ENCODE data around the gene MORF4L1. TPM values are rescaled to one million over a fixed set of nuclear protein-coding genes. Genes with fewer than 3 reads are reported as not detected.
"Not testable (repeated sequence)": the region's sequence is repeated elsewhere in the genome, so short reads cannot be mapped to it uniquely, and the experiment has no call there.

Gene MORF4L1
- total RNA-seq, 1 experiment from 2014 or later: 428 TPM

- Histone ChIP-seq H3K27me3 (replicated peaks; ENCODE audit: insufficient read depth, low read depth, low read length, poor library complexity) (no peaks in the 10 kb centered on the region), H3K27ac (ENCODE audit: low read depth, low read length, poor library complexity, severe bottlenecking) (no peak overlapping the region), H3K4me3 (ENCODE audit: low read depth, low read length, poor library complexity, severe bottlenecking) (no peak overlapping the region), H3K9me3 (ENCODE audit: low read depth, low read length, poor library complexity, severe bottlenecking) (no peaks in the 10 kb centered on the region), H3K36me3 (ENCODE audit: insufficient read depth, low read length, poor library complexity, severe bottlenecking) (peaks cover 100% of the 10 kb centered on the region), H3K4me1 (ENCODE audit: insufficient read depth, low read length, poor library complexity, severe bottlenecking) (peaks cover 12% of the 10 kb centered on the region)
- BruUV-seq (replicated peaks): no TSS peak
- intact Hi-C loops (cut with micrococcal nuclease; ENCODE audit: unreplicated experiment): no loop called here
- DNase-seq (ENCODE audit: low spot score): no peak
- ChIA-PET POLR2A (ENCODE audit: low non-redundant PET) (no interaction called here), CTCF (no interaction called here)
- TF ChIP-seq, protein P1, sequence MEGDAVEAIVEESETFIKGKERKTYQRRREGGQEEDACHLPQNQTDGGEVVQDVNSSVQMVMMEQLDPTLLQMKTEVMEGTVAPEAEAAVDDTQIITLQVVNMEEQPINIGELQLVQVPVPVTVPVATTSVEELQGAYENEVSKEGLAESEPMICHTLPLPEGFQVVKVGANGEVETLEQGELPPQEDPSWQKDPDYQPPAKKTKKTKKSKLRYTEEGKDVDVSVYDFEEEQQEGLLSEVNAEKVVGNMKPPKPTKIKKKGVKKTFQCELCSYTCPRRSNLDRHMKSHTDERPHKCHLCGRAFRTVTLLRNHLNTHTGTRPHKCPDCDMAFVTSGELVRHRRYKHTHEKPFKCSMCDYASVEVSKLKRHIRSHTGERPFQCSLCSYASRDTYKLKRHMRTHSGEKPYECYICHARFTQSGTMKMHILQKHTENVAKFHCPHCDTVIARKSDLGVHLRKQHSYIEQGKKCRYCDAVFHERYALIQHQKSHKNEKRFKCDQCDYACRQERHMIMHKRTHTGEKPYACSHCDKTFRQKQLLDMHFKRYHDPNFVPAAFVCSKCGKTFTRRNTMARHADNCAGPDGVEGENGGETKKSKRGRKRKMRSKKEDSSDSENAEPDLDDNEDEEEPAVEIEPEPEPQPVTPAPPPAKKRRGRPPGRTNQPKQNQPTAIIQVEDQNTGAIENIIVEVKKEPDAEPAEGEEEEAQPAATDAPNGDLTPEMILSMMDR (conservative IDR thresholded peaks at IDR 0.05; ENCODE audit: low read depth, low read length): no peak
- no peak for TF ChIP-seq EZH2 (IDR thresholded peaks at IDR 0.05; ENCODE audit: borderline replicate concordance, low read depth, low read length, poor library complexity, severe bottlenecking)
These were observed 22.8 kb downstream of the MORF4L1 start for GRCh38 chr15:78895471-78895870.

- CTCF ChIA-PET: no interaction called here
- H3K27ac ChIP-seq (ENCODE audit: low read depth, low read length, poor library complexity, severe bottlenecking): no peak overlapping the region
- no peaks in the 10 kb centered on the region for H3K27me3 ChIP-seq (replicated peaks; ENCODE audit: insufficient read depth, low read depth, low read length, poor library complexity)
- POLR2A ChIA-PET (ENCODE audit: low non-redundant PET): no interaction called here
- no peaks in the 10 kb centered on the region for H3K9me3 ChIP-seq (ENCODE audit: low read depth, low read length, poor library complexity, severe bottlenecking)
- intact Hi-C loops (cut with micrococcal nuclease; ENCODE audit: unreplicated experiment): no loop called here
- no peaks in the 10 kb centered on the region for H3K4me1 ChIP-seq (ENCODE audit: insufficient read depth, low read length, poor library complexity, severe bottlenecking)
- H3K36me3 ChIP-seq (ENCODE audit: insufficient read depth, low read length, poor library complexity, severe bottlenecking): peaks cover 99% of the 10 kb centered on the region
- TF ChIP-seq EZH2 (IDR thresholded peaks at IDR 0.05; ENCODE audit: borderline replicate concordance, low read depth, low read length, poor library complexity, severe bottlenecking): no peak
- TF ChIP-seq, protein P1 (conservative IDR thresholded peaks at IDR 0.05; ENCODE audit: low read depth, low read length): no peak
- BruUV-seq (replicated peaks): no TSS peak
- no peak overlapping the region for H3K4me3 ChIP-seq (ENCODE audit: low read depth, low read length, poor library complexity, severe bottlenecking)
- no peak for DNase-seq (ENCODE audit: low spot score)
These were observed 25.9 kb downstream of the MORF4L1 start for GRCh38 chr15:78898540-78898939.

DNA sequence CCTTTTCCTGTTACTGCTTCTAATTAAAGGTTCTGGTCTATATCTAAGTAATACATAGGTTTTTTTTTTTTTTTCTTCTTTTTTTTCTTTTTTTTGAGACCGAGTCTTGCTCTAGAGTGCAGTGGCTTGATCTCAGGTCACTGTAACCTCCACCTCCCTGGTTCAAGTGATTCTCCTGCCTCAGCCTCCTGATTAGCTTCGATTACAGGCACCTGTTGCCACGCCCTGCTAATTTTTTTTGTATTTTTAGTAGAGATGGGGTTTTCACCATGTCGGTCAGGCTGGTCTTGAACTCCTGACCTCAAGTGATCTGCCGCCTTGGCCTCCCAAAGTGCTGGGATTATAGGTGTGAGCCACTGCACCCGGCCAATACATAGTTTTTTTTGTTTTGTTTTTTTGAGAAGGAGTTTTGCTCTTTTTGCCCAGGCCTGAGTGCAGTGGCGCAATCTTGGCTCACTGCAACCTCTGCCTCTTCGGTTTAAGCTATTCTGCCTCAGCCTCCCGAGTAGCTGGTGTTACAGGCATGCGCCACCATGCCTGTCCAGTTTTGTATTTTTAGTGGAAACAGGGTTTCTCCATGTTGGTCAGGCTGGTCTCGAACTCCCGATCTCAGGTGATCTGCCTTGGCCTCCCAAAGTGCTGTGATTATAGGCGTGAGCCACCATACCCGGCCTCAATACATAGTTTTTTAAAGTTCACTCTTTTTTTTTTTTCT is 28.3 kb downstream of the MORF4L1 start:
- BruUV-seq (replicated peaks); POLR2A ChIA-PET (ENCODE audit: low non-redundant PET); H3K27me3 ChIP-seq (replicated peaks; ENCODE audit: insufficient read depth, low read depth, low read length, poor library complexity); intact Hi-C loops (cut with micrococcal nuclease; ENCODE audit: unreplicated experiment); H3K4me1 ChIP-seq (ENCODE audit: insufficient read depth, low read length, poor library complexity, severe bottlenecking); CTCF ChIA-PET; H3K9me3 ChIP-seq (ENCODE audit: low read depth, low read length, poor library complexity, severe bottlenecking); H3K4me3 ChIP-seq (ENCODE audit: low read depth, low read length, poor library complexity, severe bottlenecking); H3K27ac ChIP-seq (ENCODE audit: low read depth, low read length, poor library complexity, severe bottlenecking); DNase-seq (ENCODE audit: low spot score): not testable (repeated sequence)
- H3K36me3 ChIP-seq (ENCODE audit: insufficient read depth, low read length, poor library complexity, severe bottlenecking): peaks cover 99% of the 10 kb centered on the region

DNA sequence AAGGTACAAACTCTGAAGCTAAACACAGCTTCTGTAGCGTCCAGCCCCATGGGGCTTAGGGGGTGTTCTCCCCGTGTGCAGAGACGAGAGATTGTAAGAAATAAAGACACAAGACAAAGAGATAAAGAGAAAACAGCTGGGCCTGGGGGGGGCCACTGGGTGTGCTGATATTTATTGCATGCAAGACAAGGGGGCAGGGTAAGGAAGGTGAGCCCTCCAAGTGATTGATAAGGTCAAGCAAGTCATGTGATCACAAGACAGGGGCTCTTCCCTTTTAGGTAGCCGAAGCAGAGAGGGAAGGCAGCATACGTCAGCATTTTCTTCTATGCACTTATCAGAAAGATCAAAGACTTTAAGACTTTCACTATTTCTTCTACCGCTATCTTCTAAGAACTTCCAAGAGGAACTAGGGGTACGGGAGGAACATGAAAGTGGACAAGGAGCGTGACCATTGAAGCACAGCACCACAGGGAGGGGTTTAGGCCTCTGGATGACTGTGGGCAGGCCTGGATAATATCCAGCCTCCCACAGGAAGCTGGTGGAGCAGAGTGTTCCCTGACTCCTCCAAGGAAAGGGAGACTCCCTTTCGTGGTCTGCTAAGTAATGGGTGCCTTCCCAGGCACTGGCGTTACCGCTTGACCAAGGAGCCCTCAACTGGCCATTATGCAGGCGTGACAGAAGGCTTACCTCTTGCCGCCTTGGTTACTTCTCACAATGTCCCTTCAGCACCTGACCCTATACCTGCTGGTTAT is 29.8 kb downstream of the MORF4L1 start:
- H3K27ac ChIP-seq (ENCODE audit: low read depth, low read length, poor library complexity, severe bottlenecking); CTCF ChIA-PET; H3K27me3 ChIP-seq (replicated peaks; ENCODE audit: insufficient read depth, low read depth, low read length, poor library complexity); BruUV-seq (replicated peaks); intact Hi-C loops (cut with micrococcal nuclease; ENCODE audit: unreplicated experiment); H3K9me3 ChIP-seq (ENCODE audit: low read depth, low read length, poor library complexity, severe bottlenecking); H3K4me1 ChIP-seq (ENCODE audit: insufficient read depth, low read length, poor library complexity, severe bottlenecking); POLR2A ChIA-PET (ENCODE audit: low non-redundant PET); H3K4me3 ChIP-seq (ENCODE audit: low read depth, low read length, poor library complexity, severe bottlenecking); DNase-seq (ENCODE audit: low spot score): not testable (repeated sequence)
- peaks cover 99% of the 10 kb centered on the region for H3K36me3 ChIP-seq (ENCODE audit: insufficient read depth, low read length, poor library complexity, severe bottlenecking)
